ENCODE results near the gene HOOK2.
"Not testable (repeated sequence)": the region's sequence is repeated elsewhere in the genome, so short reads cannot be mapped to it uniquely, and the experiment has no call there.

Gene HOOK2

DNA sequence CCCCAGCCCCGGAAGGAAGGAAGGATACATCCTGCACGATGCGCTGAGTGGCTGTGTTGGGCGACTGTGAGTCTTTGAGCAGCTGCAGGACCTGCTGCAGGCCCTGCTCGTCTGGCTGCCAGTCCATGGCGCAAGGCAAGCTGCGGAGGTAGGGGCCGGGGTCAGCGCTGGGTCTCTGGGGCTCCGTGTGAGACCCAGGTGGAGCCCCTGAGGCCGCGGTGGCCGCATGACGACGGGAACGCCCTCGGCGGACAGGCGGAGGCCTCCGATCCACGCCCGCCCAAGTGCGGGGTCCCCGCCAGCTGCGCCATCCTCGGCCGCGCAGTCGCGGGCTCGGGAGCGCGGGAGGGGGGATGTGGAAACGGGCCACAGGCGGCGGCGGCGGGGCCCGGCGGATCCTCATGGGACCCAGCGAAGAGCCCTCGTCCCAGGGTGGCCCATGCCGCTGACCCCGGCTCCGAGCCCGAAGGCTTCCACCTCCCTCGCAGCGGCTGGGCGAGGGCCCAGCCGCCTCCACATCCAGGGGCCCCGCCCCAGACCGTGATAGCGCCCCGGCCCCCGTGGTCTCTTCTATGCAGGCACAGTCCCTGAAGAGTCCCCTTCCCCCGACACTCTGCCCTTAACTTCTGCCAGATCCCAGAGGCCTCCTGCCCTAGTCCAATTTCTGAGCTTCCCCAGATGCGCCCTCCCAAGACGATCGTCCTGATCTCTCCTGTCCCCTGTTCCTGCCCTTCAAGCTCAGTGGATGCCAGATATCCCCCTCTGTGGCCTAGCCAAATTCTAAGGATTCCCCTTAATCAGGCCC is 54.3 kb downstream of the HOOK2 start:
- H3K4me1 ChIP-seq (ENCODE audit: control insufficient read depth in 1 of 2, insufficient read depth in 1 of 2, low read depth in 1 of 2, low read length in 1 of 2): peaks cover 33 to 35% of the 10 kb centered on the region in 2 experiments
- peak overlapping the region; percentile 62 to 81 for H3K4me3 ChIP-seq (ENCODE audit: low read depth in 1 of 2, low read length in 1 of 2)
- no peaks in the 10 kb centered on the region for H3K9me3 ChIP-seq
- H3K27ac ChIP-seq: peak overlapping the region; percentile 84
- H3K27me3 ChIP-seq: peaks cover 11% of the 10 kb centered on the region
- H3K36me3 ChIP-seq: peaks cover 24% of the 10 kb centered on the region
- no peak for TF ChIP-seq CTCF (IDR thresholded peaks at IDR 0.05)

DNA sequence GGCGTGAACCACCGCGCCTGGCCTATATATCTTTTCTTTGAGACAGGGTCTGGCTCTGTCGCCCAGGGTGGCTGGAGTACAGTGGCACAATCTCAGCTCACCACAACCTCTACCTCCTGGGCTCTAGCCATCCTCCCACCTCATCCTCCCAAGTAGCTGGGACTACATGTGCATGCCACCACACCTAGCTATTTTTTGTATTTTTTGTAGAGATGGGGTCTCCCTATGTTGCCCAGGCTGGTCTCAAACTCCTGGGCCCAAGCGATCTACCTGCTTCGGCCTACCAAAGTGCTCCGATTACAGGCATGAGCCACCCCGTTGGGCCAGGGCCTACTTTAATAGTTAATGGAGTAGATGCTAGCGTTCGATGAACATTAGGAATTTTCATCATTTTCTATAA is 55.1 kb downstream of the HOOK2 start:
- no peaks in the 10 kb centered on the region for H3K9me3 ChIP-seq
- H3K27me3 ChIP-seq: peaks cover 11% of the 10 kb centered on the region
- H3K4me1 ChIP-seq (ENCODE audit: control insufficient read depth in 1 of 2, insufficient read depth in 1 of 2, low read depth in 1 of 2, low read length in 1 of 2): peaks cover 33 to 35% of the 10 kb centered on the region in 2 experiments
- peaks cover 32% of the 10 kb centered on the region for H3K36me3 ChIP-seq
- no peak overlapping the region for H3K4me3 ChIP-seq (ENCODE audit: low read depth in 1 of 2, low read length in 1 of 2)
- H3K27ac ChIP-seq: no peak overlapping the region
- no peak for TF ChIP-seq CTCF (IDR thresholded peaks at IDR 0.05)

- Histone ChIP-seq H3K27me3 (peaks cover 3% of the 10 kb centered on the region), H3K9me3 (no peaks in the 10 kb centered on the region), H3K27ac (no peak overlapping the region), H3K4me1 (ENCODE audit: control insufficient read depth in 1 of 2, insufficient read depth in 1 of 2, low read depth in 1 of 2, low read length in 1 of 2) (peaks cover 6 to 7% of the 10 kb centered on the region in 2 experiments), H3K4me3 (ENCODE audit: low read depth in 1 of 2, low read length in 1 of 2) (no peak overlapping the region), H3K36me3 (peaks cover 71% of the 10 kb centered on the region)
- TF ChIP-seq CTCF (IDR thresholded peaks at IDR 0.05): no peak
Measured at GRCh38 chr19:12715929-12716328, 59.4 kb downstream of the HOOK2 start.

DNA sequence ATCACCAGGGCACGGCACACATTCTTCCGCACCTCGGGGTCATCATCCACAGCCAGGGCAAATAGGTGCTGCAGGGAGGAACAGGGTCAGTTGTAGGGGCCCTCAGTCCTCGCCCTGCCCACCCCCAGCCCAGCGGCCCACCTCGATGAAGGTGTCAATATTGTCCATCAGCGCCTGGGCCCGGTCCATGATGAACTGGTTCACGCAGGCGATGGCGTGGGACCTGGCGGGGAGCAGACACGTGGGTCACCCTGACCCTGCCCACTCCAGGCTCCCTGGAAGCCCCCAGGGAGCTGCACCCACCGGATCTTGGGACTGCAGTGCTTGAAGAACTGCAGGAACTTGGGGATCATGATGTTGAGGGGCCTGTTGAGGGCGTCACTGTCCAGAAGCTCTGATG is 60.2 kb downstream of the HOOK2 start:
- H3K27me3 ChIP-seq: no peaks in the 10 kb centered on the region
- H3K4me3 ChIP-seq (ENCODE audit: low read depth in 1 of 2, low read length in 1 of 2): no peak overlapping the region
- H3K27ac ChIP-seq: no peak overlapping the region
- H3K4me1 ChIP-seq (ENCODE audit: control insufficient read depth in 1 of 2, insufficient read depth in 1 of 2, low read depth in 1 of 2, low read length in 1 of 2): no peaks in the 10 kb centered on the region
- peaks cover 79% of the 10 kb centered on the region for H3K36me3 ChIP-seq
- H3K9me3 ChIP-seq: no peaks in the 10 kb centered on the region
- no peak for TF ChIP-seq CTCF (IDR thresholded peaks at IDR 0.05)

- not testable (repeated sequence) for H3K4me1 ChIP-seq (ENCODE audit: control insufficient read depth in 1 of 2, insufficient read depth in 1 of 2, low read depth in 1 of 2, low read length in 1 of 2); H3K27me3 ChIP-seq; H3K4me3 ChIP-seq (ENCODE audit: low read depth in 1 of 2, low read length in 1 of 2); H3K9me3 ChIP-seq; H3K27ac ChIP-seq
- peaks cover 87% of the 10 kb centered on the region for H3K36me3 ChIP-seq
Measured at GRCh38 chr19:12713304-12713703, 62.0 kb downstream of the HOOK2 start.
